ENCODE measurements around the gene CBX6. TPM values are rescaled to one million over a fixed set of nuclear protein-coding genes. Genes with fewer than 3 reads are reported as not detected.

Gene CBX6
- total and polyA plus RNA-seq, 10 of the 15 experiments (the other 5 are each of a cell fraction or from before 2014, with no cell fraction given): 3.6 to 142 (median 37.4) TPM

- TF ChIP-seq ZBTB40 (IDR thresholded peaks at IDR 0.05; ENCODE audit: borderline replicate concordance): no peak
- no peak for TF ChIP-seq HSF1 (IDR thresholded peaks at IDR 0.05; ENCODE audit: low read depth, low read length)
- no peak for TF ChIP-seq RAD51 (IDR thresholded peaks at IDR 0.05)
- no peak for TF ChIP-seq ETV6 (conservative IDR thresholded peaks at IDR 0.05 in 1 of 2, IDR thresholded peaks at IDR 0.05 in 1 of 2; ENCODE audit: borderline replicate concordance in 1 of 2, low read depth in 1 of 2)
- TF ChIP-seq CBFB (IDR thresholded peaks at IDR 0.05; ENCODE audit: low read depth): no peak
- TF ChIP-seq IRF4 (IDR thresholded peaks at IDR 0.05; ENCODE audit: low read depth, low read length): no peak
- TF ChIP-seq GABPA (IDR thresholded peaks at IDR 0.05; ENCODE audit: low read depth): no peak
These were observed 28.8 kb downstream of the CBX6 start (continued) for GRCh38 chr22:38843201-38843656.
